ENCODE results near the gene PDIA6. TPM values are rescaled to one million over a fixed set of nuclear protein-coding genes. Genes with fewer than 3 reads are reported as not detected.
"Not testable (repeated sequence)": the region's sequence is repeated elsewhere in the genome, so short reads cannot be mapped to it uniquely, and the experiment has no call there.

Gene PDIA6
- total RNA-seq, 1 donor from 2014 or later = 316 TPM

DNA sequence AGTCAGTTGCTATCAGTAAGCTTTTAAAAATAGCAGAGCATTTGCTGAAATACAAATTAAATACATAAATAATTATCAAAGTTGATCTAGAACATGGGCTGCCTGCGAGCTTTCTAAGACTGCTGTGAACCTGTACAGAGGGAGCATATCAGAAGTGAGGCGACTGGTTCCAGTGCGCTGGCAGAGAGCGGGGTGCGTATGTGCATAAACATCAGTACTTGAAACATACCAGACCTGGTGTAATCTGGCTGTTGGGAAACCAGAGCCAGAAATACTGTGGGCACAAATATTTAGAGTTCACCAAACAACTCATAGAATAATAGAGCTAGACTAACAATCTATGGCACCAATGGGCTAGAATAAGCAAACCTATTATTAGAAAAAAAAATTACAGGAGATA is 27.3 kb downstream of the PDIA6 start:
- no peak for DNase-seq (ENCODE audit: extremely low read depth, low read depth, low spot score)

GRCh38 chr2:10784719-10785118 is 27.9 kb downstream of the PDIA6 start:
- no peak for DNase-seq (ENCODE audit: extremely low read depth, low read depth, low spot score)

- DNase-seq (ENCODE audit: extremely low read depth, low read depth, low spot score) = no peak
Measured at GRCh38 chr2:10783421-10783820, 29.2 kb downstream of the PDIA6 start.

- no peak for DNase-seq (ENCODE audit: extremely low read depth, low read depth, low spot score)
Measured at GRCh38 chr2:10781746-10782145, 30.8 kb downstream of the PDIA6 start.

DNA sequence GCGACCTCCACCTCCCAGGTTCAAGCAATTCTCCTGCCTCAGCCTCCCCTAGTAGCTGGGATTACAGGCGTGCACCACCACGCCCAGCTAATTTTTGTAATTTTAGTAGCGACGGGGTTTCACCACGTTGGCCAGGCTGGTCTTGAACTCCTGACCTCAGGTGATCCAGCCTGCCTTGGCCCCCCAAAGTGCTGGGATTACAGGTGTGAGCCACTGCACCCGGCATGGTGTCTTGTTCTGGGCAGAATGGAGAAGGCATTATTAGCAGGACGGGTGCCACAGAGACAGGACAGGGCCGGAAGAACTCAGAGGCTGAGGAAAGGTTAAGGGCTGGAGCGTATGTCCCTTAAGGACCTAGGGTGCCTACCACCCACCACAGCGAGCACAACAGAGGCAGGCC is 31.8 kb downstream of the PDIA6 start:
- DNase-seq (ENCODE audit: extremely low read depth, low read depth, low spot score) = not testable (repeated sequence)

GRCh38 chr2:10780491-10780820 is 32.1 kb downstream of the PDIA6 start:
- DNase-seq (ENCODE audit: extremely low read depth, low read depth, low spot score) = no peak

- no peak for DNase-seq (ENCODE audit: extremely low read depth, low read depth, low spot score)
Measured at GRCh38 chr2:10779776-10780490, 32.7 kb downstream of the PDIA6 start.

- no peak for DNase-seq (ENCODE audit: extremely low read depth, low read depth, low spot score)
Measured at GRCh38 chr2:10778724-10779115, 33.9 kb downstream of the PDIA6 start.

GRCh38 chr2:10777842-10778723 is 34.5 kb downstream of the PDIA6 start:
- DNase-seq (ENCODE audit: extremely low read depth, low read depth, low spot score) = no peak

DNA sequence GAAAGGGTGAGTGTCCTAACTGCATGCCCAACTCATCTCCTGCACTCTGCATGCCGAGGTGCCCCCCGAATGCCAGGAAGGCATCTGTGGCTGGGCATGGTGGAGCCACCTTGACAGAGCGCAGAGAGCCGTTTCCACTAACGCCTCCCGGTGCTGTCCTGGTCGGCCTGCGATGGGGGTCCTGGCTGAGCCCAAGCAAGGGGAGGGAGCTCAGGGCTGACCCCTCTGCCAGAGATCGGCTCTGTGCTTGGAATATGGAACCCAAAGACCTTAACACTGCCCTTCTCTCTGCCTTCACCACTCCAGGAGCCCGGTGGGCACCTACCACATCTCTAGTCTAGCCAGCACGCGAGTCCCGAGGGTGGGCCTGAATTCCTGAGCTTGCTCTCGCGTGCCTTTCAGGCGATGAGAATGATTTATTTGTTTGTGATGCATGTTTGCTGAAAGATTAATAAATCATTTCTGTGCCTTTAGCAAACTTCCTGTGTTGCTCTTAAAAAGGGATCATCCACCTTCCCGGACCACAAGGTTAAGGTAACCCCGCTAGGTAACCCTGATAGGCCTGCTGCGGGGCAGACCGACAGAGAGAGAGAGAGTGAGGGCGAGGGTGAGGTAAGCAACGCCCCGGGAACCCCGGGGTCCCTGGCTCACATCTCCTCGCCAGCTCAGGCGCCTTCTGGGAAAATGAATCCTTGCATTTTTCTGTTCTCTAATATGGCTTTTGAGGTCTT is 35.3 kb downstream of the PDIA6 start:
- DNase-seq (ENCODE audit: extremely low read depth, low read depth, low spot score) = no peak

DNA sequence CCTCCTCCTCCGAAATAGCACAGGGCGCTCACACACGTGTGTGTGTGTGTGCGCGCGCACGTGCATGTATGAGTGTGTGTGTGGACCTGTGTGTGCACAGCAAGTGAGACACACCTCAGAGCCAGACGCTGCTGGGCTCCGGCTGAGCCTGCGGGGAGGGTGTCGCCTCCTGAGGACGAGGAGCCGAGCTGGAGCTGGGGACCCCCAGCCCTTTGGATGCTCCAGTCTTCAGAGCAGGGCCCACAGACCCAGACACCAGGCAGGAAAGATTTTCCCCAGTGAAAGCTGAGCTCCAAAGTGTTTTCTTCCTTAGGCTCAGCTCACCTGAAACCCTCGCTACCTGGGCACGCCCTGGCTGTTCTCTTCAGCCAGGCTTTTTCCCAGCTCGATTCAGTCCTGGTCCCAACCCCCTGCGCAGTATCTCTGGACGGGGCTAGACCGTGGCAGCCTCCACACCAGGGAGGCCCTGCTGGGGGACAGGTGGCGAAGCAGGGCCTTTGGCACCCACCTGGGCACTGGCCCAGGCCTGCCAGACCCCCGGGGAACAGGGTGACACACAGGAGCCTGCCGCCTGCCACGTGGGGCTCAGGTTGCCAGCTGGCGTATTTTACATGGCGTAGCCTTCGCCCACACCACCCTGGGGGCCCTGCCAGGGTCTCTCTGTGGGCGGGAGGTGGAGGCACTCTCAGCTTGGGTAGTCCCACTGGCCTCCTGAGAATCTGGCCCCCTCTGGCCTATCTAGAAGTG is 36.2 kb downstream of the PDIA6 start:
- no peak for DNase-seq (ENCODE audit: extremely low read depth, low read depth, low spot score)

DNA sequence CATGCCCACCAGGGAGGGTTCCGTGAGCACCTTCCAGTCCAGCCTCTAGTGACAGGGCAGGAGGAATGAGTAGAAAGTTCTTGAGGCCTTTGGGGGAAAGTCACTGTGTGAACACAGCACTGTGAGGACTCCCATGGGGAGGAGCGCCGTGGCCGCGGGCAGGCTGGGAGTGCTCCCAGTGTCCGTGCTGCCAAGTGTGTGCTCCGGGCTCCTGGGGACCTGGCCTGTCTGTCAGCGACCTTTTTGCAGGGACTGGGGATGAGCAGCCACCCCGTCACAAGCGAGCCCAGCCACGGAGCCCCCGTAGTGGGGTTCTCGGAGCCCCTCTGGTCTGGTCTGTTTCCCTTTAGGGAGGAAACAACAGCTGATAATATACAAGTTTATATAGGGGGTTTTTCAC is 36.8 kb downstream of the PDIA6 start:
- DNase-seq (ENCODE audit: extremely low read depth, low read depth, low spot score) = no peak

DNA sequence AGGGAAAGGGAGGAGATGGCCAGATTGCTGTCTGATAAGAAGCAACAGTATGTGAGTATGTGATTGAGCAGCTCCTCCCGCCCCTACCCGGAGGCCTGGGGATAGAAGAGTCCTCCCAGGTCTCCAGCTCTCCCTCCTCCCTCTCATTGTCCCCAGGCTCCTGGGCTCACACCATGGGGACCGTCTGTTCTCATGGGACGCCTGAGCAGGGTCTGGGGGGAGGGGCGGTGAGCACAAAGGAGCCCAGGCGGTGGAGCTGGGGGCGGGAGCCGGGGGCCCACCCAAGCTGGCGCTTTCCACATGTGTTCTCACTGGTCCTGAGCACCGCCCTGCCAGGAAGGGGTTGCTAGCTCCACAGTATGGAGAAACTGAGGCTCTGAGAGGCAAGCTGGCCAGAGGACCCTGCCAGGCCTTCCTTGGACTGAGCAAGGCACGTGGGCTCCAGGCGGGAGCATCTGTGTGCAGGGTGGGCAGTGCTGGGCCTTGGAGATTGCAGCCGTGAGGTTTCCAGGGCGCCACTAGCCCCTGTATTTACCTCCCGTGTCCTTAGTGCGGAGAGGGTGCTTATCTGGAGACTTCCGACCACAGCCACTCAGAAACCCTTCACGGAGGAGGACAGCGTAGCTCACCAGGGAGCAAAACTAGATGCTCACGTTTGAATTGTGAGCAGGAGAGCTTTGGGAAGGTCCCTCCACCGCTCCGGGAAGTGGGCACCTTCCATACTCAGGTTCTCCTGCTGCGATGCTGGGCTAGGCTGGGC is 37.4 kb downstream of the PDIA6 start:
- no peak for DNase-seq (ENCODE audit: extremely low read depth, low read depth, low spot score)

GRCh38 chr2:10774394-10774793 is 38.2 kb downstream of the PDIA6 start:
- no peak for DNase-seq (ENCODE audit: extremely low read depth, low read depth, low spot score)

DNA sequence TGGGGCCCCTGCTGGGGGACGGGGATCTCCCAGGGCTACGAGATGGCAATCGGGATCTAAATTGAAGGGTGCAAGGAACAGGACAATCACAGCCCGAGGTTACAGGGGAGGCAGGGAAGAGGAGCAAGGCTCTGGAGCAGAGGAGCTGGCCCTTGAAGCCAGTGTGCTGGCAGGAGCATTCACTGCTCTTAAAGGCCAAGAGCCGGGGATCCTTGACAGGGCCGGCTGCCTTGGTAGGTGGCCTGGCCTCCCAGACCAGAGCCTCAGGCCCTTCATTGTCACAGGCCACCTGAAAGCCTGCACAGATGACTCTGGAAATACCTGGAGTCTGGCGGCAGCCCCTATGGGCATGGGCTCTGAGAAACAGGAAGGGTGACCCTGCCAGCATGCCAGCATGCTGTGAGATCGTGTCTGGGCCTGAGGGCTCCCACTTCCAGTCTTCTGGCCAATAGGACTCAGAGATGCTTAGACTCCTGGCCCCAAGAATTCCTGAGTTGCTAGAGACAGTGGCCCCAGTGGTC is 38.7 kb downstream of the PDIA6 start:
- no peak for DNase-seq (ENCODE audit: extremely low read depth, low read depth, low spot score)

DNA sequence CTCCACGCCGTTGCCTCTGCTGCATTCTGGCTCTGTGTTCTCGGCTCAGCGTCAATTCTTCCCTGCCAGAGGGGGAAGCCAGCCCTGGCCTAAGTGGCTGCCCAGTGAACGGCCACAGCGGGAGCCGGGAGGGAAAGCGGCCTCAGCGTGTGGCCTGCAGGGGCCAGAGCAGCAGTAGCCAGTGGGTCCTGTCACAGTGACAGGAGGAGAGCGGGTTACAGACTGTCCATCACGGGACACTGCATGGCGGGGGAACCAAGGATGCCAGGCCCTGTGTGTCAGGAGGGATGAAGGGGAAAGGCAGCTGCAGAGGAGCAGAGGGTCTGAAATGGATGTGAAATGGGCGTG is 39.7 kb downstream of the PDIA6 start:
- no peak for DNase-seq (ENCODE audit: extremely low read depth, low read depth, low spot score)

DNA sequence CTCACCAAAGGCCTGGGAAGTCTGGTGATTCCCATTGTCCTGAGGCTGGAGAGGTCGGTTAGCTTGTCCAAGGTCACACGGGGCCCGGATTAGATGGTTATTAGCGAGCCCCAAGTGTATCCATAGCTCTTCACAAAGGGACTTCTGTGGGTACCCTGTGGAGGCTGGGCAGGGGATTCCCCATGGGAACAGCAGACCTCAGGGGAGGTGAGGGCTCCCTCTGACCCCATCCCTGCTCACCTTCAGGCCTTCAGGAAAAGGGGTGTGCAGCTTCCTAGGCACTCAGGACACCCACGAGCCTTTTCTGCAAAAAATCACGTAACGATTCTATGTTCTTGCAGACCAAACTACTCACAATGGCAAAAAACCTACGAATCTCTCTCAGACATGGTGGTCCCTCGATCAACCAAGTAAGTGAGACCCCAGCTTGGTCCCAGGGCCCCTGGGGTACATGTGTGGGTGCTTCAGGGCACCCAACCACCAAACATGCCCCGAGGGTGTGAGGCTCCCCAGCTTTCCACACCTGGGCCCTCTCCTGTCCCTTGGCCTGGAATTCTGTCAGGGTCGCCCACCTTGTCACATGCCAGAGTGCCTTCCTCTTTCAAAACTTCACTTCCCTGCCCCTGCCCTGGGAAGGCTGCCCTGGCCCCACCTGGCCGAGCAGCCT is 40.3 kb downstream of the PDIA6 start:
- DNase-seq (ENCODE audit: extremely low read depth, low read depth, low spot score) = no peak

- DNase-seq (ENCODE audit: extremely low read depth, low read depth, low spot score) = no peak
Measured at GRCh38 chr2:10771786-10772185, 40.8 kb downstream of the PDIA6 start.

DNA sequence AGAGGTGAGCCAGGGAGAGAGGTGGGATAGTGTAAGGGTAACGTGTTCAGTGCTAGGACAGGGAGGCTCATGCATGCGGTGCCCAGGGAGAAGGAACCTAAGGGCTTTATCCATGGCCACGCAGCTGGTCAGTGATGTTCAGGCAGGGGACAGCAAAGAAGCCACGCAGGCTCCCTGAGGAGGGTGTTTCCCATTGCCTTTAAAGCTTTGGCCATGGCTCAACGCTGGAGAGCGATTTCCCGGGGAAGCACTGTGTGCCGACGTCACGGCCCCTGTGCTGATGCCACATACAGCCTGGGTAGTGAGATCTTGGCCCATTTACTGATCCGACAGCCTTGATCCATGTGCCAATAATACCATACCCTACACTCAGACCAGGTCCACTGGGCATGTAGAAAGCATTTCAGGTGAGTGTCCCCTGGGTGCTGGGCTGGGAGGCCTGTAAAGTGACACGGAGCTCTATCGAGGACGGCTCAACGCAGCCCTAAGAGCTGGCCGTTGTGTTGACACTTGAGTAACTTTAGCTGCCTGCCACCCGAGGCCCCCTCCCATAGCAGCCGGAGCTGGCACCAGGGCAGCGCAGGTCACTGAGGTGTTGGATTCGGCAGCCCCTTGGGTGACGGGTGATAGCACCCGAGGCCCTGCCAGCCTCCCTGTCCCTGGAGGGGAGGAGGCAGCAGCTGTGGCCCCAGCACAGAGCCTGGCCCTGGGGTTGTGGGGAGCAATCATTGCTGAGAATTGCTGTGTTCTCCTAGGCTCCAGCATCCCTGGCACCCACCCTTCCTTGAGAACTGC is 41.4 kb downstream of the PDIA6 start:
- DNase-seq (ENCODE audit: extremely low read depth, low read depth, low spot score) = no peak

Measured in glomerular endothelial cell (primary cell).